GM23248 (cell line): ENCODE measurements around the gene CCND2. TPM values are rescaled to one million over a fixed set of nuclear protein-coding genes. Genes with fewer than 3 reads are reported as not detected.
A peak's percentile ranks its signal among the peaks of the same experiment; 100 is the strongest.

Experiments used
- DNase-seq: peaks from one replicate; pipeline ENCODE4 v3.0.0-alpha.2; 2015
- H2AFZ ChIP-seq: fragments of 200-600 bp; sonication (generic); 2 replicates; pipeline ENCODE4 v1.6.1; 2016; ENCODE audit warnings: antibody characterized with exemption
- H3F3A ChIP-seq: fragments of 200-600 bp; sonication (generic); 2 replicates; pipeline ENCODE4 v1.6.1; 2016; ENCODE audit warnings: mild to moderate bottlenecking, antibody characterized with exemption, mixed run types; ENCODE audit not compliant: insufficient read depth
- H3K27ac ChIP-seq: fragments of 200-600 bp; sonication (generic); 2 replicates; pipeline ENCODE4 v1.5.1; 2016; ENCODE audit warnings: mild to moderate bottlenecking
- H3K27me3 ChIP-seq: fragments of 200-600 bp; sonication (generic); replicated peaks from 2 replicates; pipeline ENCODE4 v1.6.1; 2016; ENCODE audit warnings: mild to moderate bottlenecking; ENCODE audit not compliant: insufficient read depth
- H3K36me3 ChIP-seq: fragments of 200-600 bp; sonication (generic); 2 replicates; pipeline ENCODE4 v1.6.1; 2016; ENCODE audit warnings: low read depth, mild to moderate bottlenecking
- H3K4me1 ChIP-seq: fragments of 200-600 bp; sonication (generic); 2 replicates; pipeline ENCODE4 v1.6.1; 2016; ENCODE audit warnings: mild to moderate bottlenecking; ENCODE audit not compliant: insufficient read depth
- H3K4me2 ChIP-seq: fragments of 200-600 bp; sonication (generic); one replicate; pipeline ENCODE4 v1.6.1; 2016; ENCODE audit warnings: mild to moderate bottlenecking; ENCODE audit not compliant: unreplicated experiment
- H3K4me3 ChIP-seq: fragments of 200-600 bp; sonication (generic); 2 replicates; pipeline ENCODE4 v1.5.1; 2016; ENCODE audit warnings: mild to moderate bottlenecking
- H3K79me2 ChIP-seq: fragments of 200-600 bp; sonication (generic); 2 replicates; pipeline ENCODE4 v1.6.1; 2016; ENCODE audit warnings: mild to moderate bottlenecking; ENCODE audit not compliant: insufficient read depth
- H3K9ac ChIP-seq: fragments of 200-600 bp; sonication (generic); 2 replicates; pipeline ENCODE4 v1.6.1; 2016; ENCODE audit warnings: mild to moderate bottlenecking
- H3K9me2 ChIP-seq: fragments of 200-600 bp; sonication (generic); 2 replicates; pipeline ENCODE4 v1.6.1; 2016; ENCODE audit warnings: mixed run types, mild to moderate bottlenecking, moderate library complexity; ENCODE audit not compliant: insufficient read depth
- H3K9me3 ChIP-seq: fragments of 200-600 bp; sonication (generic); one replicate; pipeline ENCODE4 v1.6.1; 2017; ENCODE audit warnings: low read depth
- H4K20me1 ChIP-seq: fragments of 200-600 bp; sonication (generic); 2 replicates; pipeline ENCODE4 v1.6.0; 2016; ENCODE audit not compliant: insufficient read depth
- EZH2 ChIP-seq: fragments of 200-600 bp; sonication (generic); IDR thresholded peaks from 2 replicates; pipeline ENCODE4 v1.6.1; 2018; ENCODE audit warnings: antibody characterized with exemption, mild to moderate bottlenecking; ENCODE audit not compliant: insufficient read depth, poor library complexity, severe bottlenecking
- EZH2phosphoT487 ChIP-seq: fragments of 200-600 bp; sonication (generic); IDR thresholded peaks from 2 replicates; pipeline ENCODE4 v1.6.1; 2018; ENCODE audit warnings: antibody characterized with exemption, moderate library complexity, mild to moderate bottlenecking, low read depth; ENCODE audit not compliant: insufficient read depth
- WGBS, 2 experiments: methylation state at CpG; one replicate each; pipeline ENCODE4 v1.1.6; 2015 to 2017; ENCODE audit warnings: low lambda C conversion rate in 2 of 2, low coverage in 1 of 2; ENCODE audit errors: missing lambda C conversion rate in 2 of 2; 5-methylcytosine and 5-hydroxymethylcytosine counted together
- in situ Hi-C: fragments of 300-500 bp; cut with MboI; formaldehyde crosslinking; loops from 2 replicates; pipeline ENCODE4 v1.15.0; 2020
- polyA plus RNA-seq: library from polyadenylated mRNA; unstranded; fragments of >200 nt; fragmentation: Nextera tagmentation; extraction: Ambion mirVana; gene quantifications from 2 replicates; pipeline ENCODE4 v1.2.1, GENCODE V29; 2016
- total RNA-seq: library from RNA; depleted of rRNA; stranded (reverse); fragments of >200 nt; shearing (Covaris generic); gene quantifications from 2 replicates; pipeline ENCODE4 v1.2.3, GENCODE V29; 2014

Gene CCND2
- total and polyA plus RNA-seq, 2 experiments from 2014 or later: 2.9 to 4.9 TPM

DNA sequence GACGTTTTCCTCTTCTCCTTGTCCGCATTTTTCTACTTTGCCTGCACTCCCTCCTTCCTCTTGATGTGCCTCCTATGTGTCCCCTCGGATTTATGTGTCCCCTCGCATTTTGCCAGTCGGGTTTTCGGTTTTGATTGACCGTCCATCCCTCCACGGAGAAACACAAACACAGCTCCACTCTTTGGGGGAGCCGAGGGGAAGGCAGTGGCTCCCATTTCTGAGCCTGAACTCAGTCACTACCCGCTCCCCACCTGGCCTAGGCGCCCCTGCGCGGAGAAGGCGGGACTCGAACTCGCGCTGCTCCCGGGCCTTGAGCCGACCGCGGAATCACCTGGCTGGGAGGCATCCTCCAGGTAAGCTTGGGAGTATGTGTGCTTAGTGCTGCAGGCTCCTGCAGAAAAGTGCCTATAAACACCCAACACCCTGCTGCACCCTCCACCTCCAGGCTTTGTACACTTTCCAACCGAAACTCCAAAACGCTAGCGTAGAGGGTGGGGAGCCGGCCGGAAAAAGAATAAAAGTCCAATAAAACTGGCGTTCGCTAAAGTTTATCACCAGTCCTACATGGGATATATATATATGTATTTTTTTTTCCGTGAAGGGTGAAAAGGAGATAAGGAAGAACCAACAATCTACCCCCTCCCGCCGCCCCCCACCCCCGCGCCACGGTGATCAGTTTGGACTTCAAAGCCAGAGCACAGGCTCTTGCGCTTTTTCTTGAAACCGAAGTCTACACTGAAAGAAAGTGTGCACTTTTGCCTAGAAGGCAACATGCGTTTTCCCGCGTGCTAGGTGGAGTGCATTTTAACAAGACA, 3.3 kb upstream of the CCND2 start:
- Histone ChIP-seq H3K4me1 (no peaks in the 10 kb centered on the region), H3K36me3 (no peaks in the 10 kb centered on the region), H3K27ac (no peak overlapping the region), H3K9me3 (no peaks in the 10 kb centered on the region), H3K9ac (no peak overlapping the region), H3K4me3 (no peak overlapping the region), H2AFZ (no peak overlapping the region), H4K20me1 (no peaks in the 10 kb centered on the region), H3K27me3 (peaks cover 88% of the 10 kb centered on the region), H3K9me2 (no peaks in the 10 kb centered on the region), H3K4me2 (no peak overlapping the region), H3F3A (no peaks in the 10 kb centered on the region), H3K79me2 (no peaks in the 10 kb centered on the region)
- 11 to 12% methylated on average over 39 of the region's 39 CpGs for WGBS, 2 experiments
- DNase-seq: no peak
- in situ Hi-C loops: loop anchor here (10.0 kb wide), 1 partner anchor 375 kb away; no protein-coding TSS in a partner anchor
- TF ChIP-seq EZH2phosphoT487 (0 out of 2 replicates have a peak, but pooled peaks have one; percentile 40), EZH2 (peak; percentile 98)

GRCh38 chr12:4270831-4271716, 2.5 kb upstream of the CCND2 start:
- Histone ChIP-seq H3F3A (no peaks in the 10 kb centered on the region), H3K4me2 (peak overlapping the region; percentile 41), H3K4me3 (peak overlapping the region; percentile 50), H3K79me2 (no peaks in the 10 kb centered on the region), H3K9me3 (no peaks in the 10 kb centered on the region), H3K9me2 (no peaks in the 10 kb centered on the region), H3K27ac (no peak overlapping the region), H3K36me3 (no peaks in the 10 kb centered on the region), H3K27me3 (peaks cover 88% of the 10 kb centered on the region), H3K4me1 (no peaks in the 10 kb centered on the region), H2AFZ (peak overlapping the region; percentile 12; the same call in 1 of the 2 replicates), H4K20me1 (no peaks in the 10 kb centered on the region), H3K9ac (no peak overlapping the region)
- in situ Hi-C loops: loop anchor here (10.0 kb wide), 1 partner anchor 376 kb away; no protein-coding TSS in a partner anchor
- TF ChIP-seq EZH2 (peak; percentile 100), EZH2phosphoT487 (peak; percentile 94)
- DNase-seq: peak; percentile 29
- 3% methylated on average over 35 to 52 of the region's 52 CpGs for WGBS, 2 experiments

- Histone ChIP-seq H3K36me3 (no peaks in the 10 kb centered on the region), H3K27me3 (peaks cover 89% of the 10 kb centered on the region), H3K9me3 (no peaks in the 10 kb centered on the region), H3K4me3 (peak overlapping the region; percentile 50), H3K4me2 (peak overlapping the region; percentile 41), H3K79me2 (no peaks in the 10 kb centered on the region), H3K27ac (no peak overlapping the region), H4K20me1 (no peaks in the 10 kb centered on the region), H3F3A (no peaks in the 10 kb centered on the region), H3K9ac (no peak overlapping the region), H3K4me1 (no peaks in the 10 kb centered on the region), H3K9me2 (no peaks in the 10 kb centered on the region), H2AFZ (peak overlapping the region; percentile 12; the same call in 1 of the 2 replicates)
- in situ Hi-C loops: loop anchor here (10.0 kb wide), 1 partner anchor 377 kb away; no protein-coding TSS in a partner anchor
- DNase-seq: peak; percentile 39
- 0 to 2% methylated on average over 17 to 43 of the region's 43 CpGs for WGBS, 2 experiments
- TF ChIP-seq EZH2phosphoT487: peak; percentile 42
- peak; percentile 89 for TF ChIP-seq EZH2
Measured at GRCh38 chr12:4271717-4272423, 1.7 kb upstream of the CCND2 start.
